ENCODE data around the gene AK4. TPM values are rescaled to one million over a fixed set of nuclear protein-coding genes. Genes with fewer than 3 reads are reported as not detected.

The AK4 gene
- polyA plus RNA-seq, 1 donor (not counting 4 experiments of a cell fraction or from before 2014, with no cell fraction given): 90.0 TPM

DNA sequence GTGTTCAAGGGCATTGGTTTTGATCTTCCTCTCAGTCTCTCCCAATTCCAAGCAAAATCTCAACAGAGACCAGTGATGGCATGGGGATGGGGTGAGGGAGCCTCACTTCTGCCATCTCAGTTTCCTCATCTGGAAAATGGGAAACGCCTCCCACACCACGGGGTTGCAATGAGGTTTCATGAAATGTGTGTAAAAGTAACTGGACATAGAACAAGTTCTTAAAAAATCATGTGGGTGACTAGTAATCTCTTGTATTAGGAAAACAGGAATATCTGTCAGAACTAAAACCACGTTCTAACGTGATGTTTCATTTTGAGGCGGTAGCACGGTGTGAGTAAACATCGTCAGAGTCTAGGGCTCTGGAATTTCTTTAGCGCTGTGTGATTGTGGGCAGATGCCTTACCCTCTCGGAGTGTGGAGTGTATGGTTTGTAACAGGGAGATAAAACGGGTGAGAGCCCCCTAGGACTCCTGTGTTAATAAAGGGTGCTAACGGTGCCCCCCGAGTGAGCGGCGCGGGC lies 105.9 kb downstream of the AK4 start:
- no peaks in the 10 kb centered on the region for H3K9me3 ChIP-seq (ENCODE audit: control insufficient read depth, low read depth, low read length)
- no peaks in the 10 kb centered on the region for H4K20me1 ChIP-seq (ENCODE audit: control insufficient read depth, extremely low read depth, insufficient read depth, low read length)
- peak; percentile 59 for FAIRE-seq
- peaks cover 23% of the 10 kb centered on the region for H3K4me1 ChIP-seq (ENCODE audit: control insufficient read depth, extremely low read depth, insufficient read depth, low read length)
- H3K27me3 ChIP-seq (ENCODE audit: control insufficient read depth, extremely low read depth, insufficient read depth, low read length): no peaks in the 10 kb centered on the region
- H3K4me2 ChIP-seq (ENCODE audit: control insufficient read depth, extremely low read depth, insufficient read depth, low read depth, low read length): peak overlapping the region; percentile 60
- H3K9me1 ChIP-seq (ENCODE audit: control insufficient read depth, extremely low read depth, insufficient read depth, low read length): no peaks in the 10 kb centered on the region
- H3K4me3 ChIP-seq (ENCODE audit: control insufficient read depth in 2 of 3, extremely low read depth in 1 of 3, insufficient read depth in 2 of 3, low read depth in 1 of 3, low read length in 3 of 3): peak overlapping the region; percentile 74 to 83 (median 80)
- TF ChIP-seq EZH2 (IDR thresholded peaks at IDR 0.05; ENCODE audit: low read length): no peak
- TF ChIP-seq, protein P1, sequence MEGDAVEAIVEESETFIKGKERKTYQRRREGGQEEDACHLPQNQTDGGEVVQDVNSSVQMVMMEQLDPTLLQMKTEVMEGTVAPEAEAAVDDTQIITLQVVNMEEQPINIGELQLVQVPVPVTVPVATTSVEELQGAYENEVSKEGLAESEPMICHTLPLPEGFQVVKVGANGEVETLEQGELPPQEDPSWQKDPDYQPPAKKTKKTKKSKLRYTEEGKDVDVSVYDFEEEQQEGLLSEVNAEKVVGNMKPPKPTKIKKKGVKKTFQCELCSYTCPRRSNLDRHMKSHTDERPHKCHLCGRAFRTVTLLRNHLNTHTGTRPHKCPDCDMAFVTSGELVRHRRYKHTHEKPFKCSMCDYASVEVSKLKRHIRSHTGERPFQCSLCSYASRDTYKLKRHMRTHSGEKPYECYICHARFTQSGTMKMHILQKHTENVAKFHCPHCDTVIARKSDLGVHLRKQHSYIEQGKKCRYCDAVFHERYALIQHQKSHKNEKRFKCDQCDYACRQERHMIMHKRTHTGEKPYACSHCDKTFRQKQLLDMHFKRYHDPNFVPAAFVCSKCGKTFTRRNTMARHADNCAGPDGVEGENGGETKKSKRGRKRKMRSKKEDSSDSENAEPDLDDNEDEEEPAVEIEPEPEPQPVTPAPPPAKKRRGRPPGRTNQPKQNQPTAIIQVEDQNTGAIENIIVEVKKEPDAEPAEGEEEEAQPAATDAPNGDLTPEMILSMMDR (optimal IDR thresholded peaks at IDR 0.05 in 1 of 3, IDR thresholded peaks at IDR 0.05 in 1 of 3, conservative IDR thresholded peaks at IDR 0.05 in 1 of 3; ENCODE audit: extremely low read depth in 1 of 3, insufficient read depth in 2 of 3, low read length in 3 of 3): no peak
- H3K27ac ChIP-seq (ENCODE audit: control insufficient read depth, insufficient read depth, low read length): peak overlapping the region; percentile 44
- H3K9ac ChIP-seq (ENCODE audit: control insufficient read depth, extremely low read depth, insufficient read depth, low read length): peak overlapping the region; percentile 72
- no peaks in the 10 kb centered on the region for H3K36me3 ChIP-seq (ENCODE audit: control insufficient read depth in 2 of 2, extremely low read depth in 1 of 2, insufficient read depth in 2 of 2, low read length in 2 of 2)
- H3K79me2 ChIP-seq (ENCODE audit: control insufficient read depth, insufficient read depth, low read length): peaks cover 6% of the 10 kb centered on the region
- peak overlapping the region; percentile 91 for H2AFZ ChIP-seq (ENCODE audit: control insufficient read depth, low read length)
- no peak for DNase-seq (ENCODE audit: low read depth, low spot score)
- dilution Hi-C loops (cut with MboI; ENCODE audit: extremely low pct_ligation_motif_present, low sequenced_read_pairs): no loop called here

DNA sequence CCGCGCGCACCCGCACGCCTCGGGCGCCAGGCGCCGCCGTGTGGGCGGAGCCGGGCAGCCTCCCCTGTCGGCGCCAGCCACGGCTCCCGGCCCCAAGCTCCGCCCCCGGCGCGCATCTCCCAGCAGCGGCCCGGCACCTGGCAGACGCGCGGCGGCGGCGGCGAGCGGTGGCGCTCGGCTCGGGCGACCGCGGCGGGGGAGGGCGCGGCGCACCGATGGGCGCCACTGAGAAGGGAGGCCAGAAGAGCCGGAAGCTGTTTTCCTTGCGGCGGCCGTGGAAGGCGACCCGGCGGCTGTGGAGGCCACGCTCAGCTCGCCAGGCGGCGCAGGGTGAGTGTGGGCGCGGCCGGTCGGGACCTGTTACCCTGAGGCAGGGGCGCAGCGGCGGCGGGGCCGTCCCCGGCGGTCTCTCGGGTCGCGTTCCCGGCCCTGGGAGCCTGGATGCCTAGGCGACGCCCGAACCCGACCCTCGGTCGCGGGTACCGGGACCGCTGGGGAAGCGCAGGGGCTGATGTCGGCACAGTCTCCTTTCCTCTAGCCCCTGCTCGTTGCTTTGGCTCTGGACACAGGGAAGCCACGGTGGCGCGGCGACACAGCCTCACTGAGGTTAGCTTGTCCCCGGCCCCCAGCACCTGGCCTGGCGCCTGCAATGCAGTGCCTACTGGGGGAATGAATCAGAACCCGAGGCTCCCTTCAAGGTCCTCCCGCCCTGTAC lies 106.5 kb downstream of the AK4 start:
- H3K9ac ChIP-seq (ENCODE audit: control insufficient read depth, extremely low read depth, insufficient read depth, low read length): peak overlapping the region; percentile 72
- DNase-seq (ENCODE audit: low read depth, low spot score) (no peak), FAIRE-seq (no peak)
- H3K9me1 ChIP-seq (ENCODE audit: control insufficient read depth, extremely low read depth, insufficient read depth, low read length): no peaks in the 10 kb centered on the region
- peaks cover 8% of the 10 kb centered on the region for H3K79me2 ChIP-seq (ENCODE audit: control insufficient read depth, insufficient read depth, low read length)
- no peaks in the 10 kb centered on the region for H3K27me3 ChIP-seq (ENCODE audit: control insufficient read depth, extremely low read depth, insufficient read depth, low read length)
- TF ChIP-seq EZH2 (IDR thresholded peaks at IDR 0.05; ENCODE audit: low read length): no peak
- TF ChIP-seq, protein P1 (optimal IDR thresholded peaks at IDR 0.05 in 1 of 3, IDR thresholded peaks at IDR 0.05 in 1 of 3, conservative IDR thresholded peaks at IDR 0.05 in 1 of 3; ENCODE audit: extremely low read depth in 1 of 3, insufficient read depth in 2 of 3, low read length in 3 of 3): peak in 2 of 3 experiments; percentile 12 to 27
- H3K4me3 ChIP-seq (ENCODE audit: control insufficient read depth in 2 of 3, extremely low read depth in 1 of 3, insufficient read depth in 2 of 3, low read depth in 1 of 3, low read length in 3 of 3): peak overlapping the region; percentile 74 to 83 (median 80)
- dilution Hi-C loops (cut with MboI; ENCODE audit: extremely low pct_ligation_motif_present, low sequenced_read_pairs): no loop called here
- peak overlapping the region; percentile 44 for H3K27ac ChIP-seq (ENCODE audit: control insufficient read depth, insufficient read depth, low read length)
- H3K4me2 ChIP-seq (ENCODE audit: control insufficient read depth, extremely low read depth, insufficient read depth, low read depth, low read length): peak overlapping the region; percentile 87
- no peaks in the 10 kb centered on the region for H3K9me3 ChIP-seq (ENCODE audit: control insufficient read depth, low read depth, low read length)
- H3K4me1 ChIP-seq (ENCODE audit: control insufficient read depth, extremely low read depth, insufficient read depth, low read length): peaks cover 23% of the 10 kb centered on the region
- peak overlapping the region; percentile 92 for H2AFZ ChIP-seq (ENCODE audit: control insufficient read depth, low read length)
- H4K20me1 ChIP-seq (ENCODE audit: control insufficient read depth, extremely low read depth, insufficient read depth, low read length): no peaks in the 10 kb centered on the region
- no peaks in the 10 kb centered on the region for H3K36me3 ChIP-seq (ENCODE audit: control insufficient read depth in 2 of 2, extremely low read depth in 1 of 2, insufficient read depth in 2 of 2, low read length in 2 of 2)

Measured in keratinocyte (primary cell).